H7 (cell line): ENCODE results near the gene BCL6B. TPM values are rescaled to one million over a fixed set of nuclear protein-coding genes. Genes with fewer than 3 reads are reported as not detected.
A peak's percentile ranks its signal among the peaks of the same experiment; 100 is the strongest.

Source experiments
- DNase-seq: peaks from one replicate; pipeline ENCODE4 v3.0.0; 2012
- H3K27me3 ChIP-seq: 2 replicates; pipeline ENCODE4 v1.6.0; 2011; ENCODE audit warnings: mild to moderate bottlenecking, low read length; ENCODE audit not compliant: control insufficient read depth, insufficient read depth
- H3K36me3 ChIP-seq: replicated peaks from 2 replicates; pipeline ENCODE4 v1.5.1; 2011; ENCODE audit warnings: low read length; ENCODE audit not compliant: control insufficient read depth, insufficient read depth
- H3K4me3 ChIP-seq: 2 replicates; pipeline ENCODE4 v1.5.1; 2011; ENCODE audit warnings: low read depth, mild to moderate bottlenecking, control low read depth, low read length, moderate library complexity; ENCODE audit not compliant: insufficient read depth
- total RNA-seq: library from RNA; depleted of rRNA; stranded (reverse); fragments of >200 nt; shearing (Covaris generic); gene quantifications from 2 replicates; pipeline ENCODE4 v1.2.3, GENCODE V29; 2014

Gene BCL6B
- total RNA-seq, 1 experiment from 2014 or later, result 4.9 TPM

GRCh38 chr17:7016886-7017826, 5.7 kb upstream of the BCL6B start:
- Histone ChIP-seq H3K27me3 (peaks cover 16% of the 10 kb centered on the region), H3K4me3 (no peak overlapping the region), H3K36me3 (peaks cover 3% of the 10 kb centered on the region)
- DNase-seq, result no peak

DNA sequence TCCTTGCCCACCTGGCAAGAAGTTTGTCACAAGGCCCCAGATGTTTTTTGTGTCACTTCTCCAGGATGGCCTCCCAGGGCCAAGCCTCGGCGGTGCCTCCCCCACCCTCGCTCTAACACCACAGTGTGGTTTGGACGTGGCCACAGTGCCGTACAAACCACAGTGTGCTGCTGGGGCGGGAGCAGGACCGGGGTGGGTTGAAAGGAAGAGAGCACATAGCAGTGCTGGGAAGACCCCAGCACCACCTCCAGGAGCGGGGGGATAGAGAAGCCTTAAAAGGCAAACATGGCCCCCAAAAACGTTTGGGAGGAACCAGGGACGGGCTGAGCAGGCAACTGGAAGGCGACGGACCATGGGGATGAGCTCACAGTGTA, 5.0 kb upstream of the BCL6B start:
- DNase-seq, result no peak
- Histone ChIP-seq H3K27me3 (peaks cover 22% of the 10 kb centered on the region), H3K36me3 (peaks cover 3% of the 10 kb centered on the region), H3K4me3 (no peak overlapping the region)

DNA sequence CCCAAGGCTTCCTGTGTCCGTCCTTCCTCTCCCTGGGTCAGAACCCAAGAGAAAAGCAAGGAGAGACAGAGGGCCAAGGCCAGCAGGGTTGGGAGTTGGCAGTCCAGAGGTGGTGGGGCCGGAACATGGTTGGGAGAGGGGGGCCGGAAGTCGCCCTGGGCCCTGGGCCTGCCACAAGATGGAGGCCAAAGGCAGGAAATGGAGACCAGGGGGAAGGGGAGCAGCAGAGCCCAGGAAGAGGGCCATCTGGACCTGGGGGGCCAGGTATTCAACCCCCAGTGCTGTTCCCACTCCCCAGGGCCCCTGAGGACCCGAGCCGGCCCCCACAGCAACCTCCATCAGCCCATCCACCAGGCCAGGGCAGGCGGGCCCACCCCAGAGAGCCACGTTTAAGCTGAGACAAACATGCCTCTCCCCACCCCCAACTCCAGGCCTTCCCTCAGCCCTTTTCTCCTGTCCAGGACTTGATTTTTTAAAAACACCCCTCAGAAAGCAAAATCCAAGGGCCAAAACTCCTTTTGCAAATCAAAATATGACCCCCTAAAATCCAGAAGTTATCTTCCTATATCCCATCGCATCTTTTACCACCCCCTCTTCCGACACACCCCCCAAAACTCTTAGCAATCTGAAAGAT, 4.4 kb upstream of the BCL6B start:
- Histone ChIP-seq H3K36me3 (peaks cover 3% of the 10 kb centered on the region), H3K27me3 (peaks cover 29% of the 10 kb centered on the region), H3K4me3 (no peak overlapping the region)
- DNase-seq, result no peak

DNA sequence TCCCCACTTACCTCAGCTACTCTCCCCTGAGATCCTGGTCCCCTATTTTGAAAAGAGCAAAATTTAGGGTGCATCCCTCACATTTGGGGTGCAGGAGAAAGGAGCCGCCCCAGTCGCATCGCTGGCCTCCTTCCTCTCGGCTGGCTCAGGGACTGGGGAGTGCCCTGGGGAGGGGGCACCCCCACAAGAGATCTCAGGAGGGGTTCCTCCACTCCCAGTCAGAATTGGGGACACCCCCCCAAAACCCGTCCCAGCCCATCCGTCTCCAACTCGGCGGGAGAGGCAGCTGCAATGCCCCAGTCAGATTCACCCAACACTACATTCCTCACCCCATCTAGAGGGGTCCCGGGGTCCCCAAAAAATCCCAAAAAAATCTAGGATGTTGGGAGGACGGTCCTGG, 3.5 kb upstream of the BCL6B start:
- peak; percentile 59 for DNase-seq
- no peak overlapping the region for H3K4me3 ChIP-seq
- H3K27me3 ChIP-seq, result peaks cover 30% of the 10 kb centered on the region
- H3K36me3 ChIP-seq, result peaks cover 3% of the 10 kb centered on the region

DNA sequence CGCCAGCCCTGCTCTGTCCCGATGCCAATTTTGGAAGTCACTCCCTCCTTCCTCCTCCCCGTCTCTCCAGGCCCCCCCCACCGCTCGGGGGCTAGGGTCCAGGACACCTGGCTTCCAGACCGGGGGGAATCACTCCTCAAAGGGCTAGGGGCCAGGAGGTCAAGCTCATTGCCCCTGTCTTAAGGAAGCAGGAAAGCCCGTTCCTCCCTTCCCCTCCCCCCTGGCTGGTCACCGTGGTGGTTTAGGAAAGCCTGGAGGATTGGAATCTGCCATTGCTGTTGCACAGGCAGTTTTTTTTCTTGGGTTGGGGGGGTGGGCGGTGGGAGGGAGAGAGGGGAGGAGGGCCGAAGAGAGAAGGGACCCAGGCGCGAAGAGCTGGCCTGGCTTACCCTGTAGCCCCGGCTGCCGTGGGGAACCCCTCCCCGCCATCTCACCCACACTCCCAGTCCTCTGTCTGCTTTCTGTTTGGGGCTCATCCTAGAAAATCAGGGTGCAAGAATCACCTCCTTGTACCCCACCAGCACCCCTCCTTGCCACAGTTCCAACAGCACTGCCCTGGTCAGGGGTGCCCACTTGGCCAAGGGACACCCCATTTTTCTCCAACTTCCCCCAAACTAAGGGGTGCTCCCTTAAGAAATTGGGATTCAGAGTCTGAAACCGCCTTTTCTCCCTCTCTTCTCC, 2.9 kb upstream of the BCL6B start:
- DNase-seq, result peak; percentile 89
- Histone ChIP-seq H3K36me3 (peaks cover 3% of the 10 kb centered on the region), H3K27me3 (peaks cover 30% of the 10 kb centered on the region), H3K4me3 (peak overlapping the region; percentile 28)

DNA sequence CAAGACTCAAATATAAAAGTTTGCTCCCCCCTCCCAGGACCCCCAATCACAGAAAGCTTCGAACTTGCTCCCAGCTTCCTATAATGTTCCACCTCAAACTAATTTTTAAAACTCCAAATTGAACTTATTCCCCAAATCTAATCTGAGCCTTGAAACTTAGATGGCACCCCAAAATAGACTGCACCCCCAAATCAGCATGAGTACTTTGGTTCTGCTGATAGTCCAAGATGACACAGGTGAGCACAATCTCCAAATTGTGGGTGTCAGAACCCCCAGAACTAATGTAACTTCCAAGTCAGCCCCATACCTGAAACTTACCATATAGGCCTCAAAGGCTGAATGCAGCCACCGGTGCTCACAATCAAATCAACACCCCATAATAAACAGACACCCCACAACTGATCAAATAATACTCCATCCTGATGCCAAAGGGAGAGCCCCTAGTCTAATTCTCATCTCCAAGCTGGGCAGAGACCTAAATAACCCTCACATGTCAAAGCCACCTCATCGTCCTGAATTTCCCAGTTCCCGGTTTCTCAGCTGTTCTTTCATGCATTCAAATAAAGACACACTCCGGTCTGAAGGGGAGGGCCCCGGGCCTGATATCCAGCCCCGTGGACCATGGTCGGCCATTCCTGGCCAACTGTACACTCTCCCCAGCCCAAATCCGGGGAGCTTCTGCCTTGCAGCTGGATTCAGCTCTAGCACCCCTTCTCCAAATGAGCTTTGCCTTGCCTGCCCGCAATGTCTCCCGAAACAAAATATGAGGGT, 1.8 kb upstream of the BCL6B start:
- Histone ChIP-seq H3K36me3 (peaks cover 3% of the 10 kb centered on the region), H3K4me3 (no peak overlapping the region), H3K27me3 (peaks cover 30% of the 10 kb centered on the region)
- DNase-seq, result peak; percentile 37

DNA sequence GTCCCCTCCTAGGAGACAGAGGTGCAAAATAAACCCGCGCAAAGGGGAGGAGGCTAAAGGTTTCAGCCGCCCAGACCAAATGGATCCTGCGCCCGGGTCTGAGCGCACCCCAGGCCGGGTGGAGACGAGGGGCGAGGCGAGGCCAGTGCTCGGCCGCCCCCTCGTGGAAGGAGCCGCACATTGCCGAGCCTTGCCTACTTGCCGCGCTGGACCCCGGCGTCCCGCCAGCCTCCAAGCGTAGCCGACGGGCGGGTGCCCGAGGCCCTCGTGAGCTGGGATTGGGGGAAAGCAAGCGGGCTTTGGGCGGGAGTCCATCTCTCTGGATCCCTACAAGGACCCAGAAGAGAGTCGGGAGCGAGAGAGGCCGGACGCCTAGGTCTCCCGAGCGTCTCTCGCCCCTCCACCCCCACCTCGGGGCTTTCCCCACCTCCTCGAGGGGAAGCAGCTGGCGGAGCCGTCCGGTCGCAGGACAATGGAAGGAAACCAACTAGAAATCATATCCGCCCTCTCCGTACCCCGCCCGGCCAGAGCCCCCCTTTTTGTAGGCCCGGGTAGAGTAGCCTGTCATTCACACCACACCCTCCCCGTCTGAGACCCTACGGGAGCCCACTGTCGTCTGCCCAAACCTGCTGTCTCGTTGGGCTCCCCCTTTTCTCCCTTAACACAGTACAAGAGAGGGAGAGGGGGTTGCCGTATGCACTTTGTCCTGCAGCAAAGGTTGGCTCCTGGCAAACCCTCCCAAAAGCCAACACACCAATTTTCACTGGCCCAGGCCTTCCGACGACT, 664 bp upstream of the BCL6B start:
- DNase-seq, result peak; percentile 97
- Histone ChIP-seq H3K4me3 (peak overlapping the region; percentile 74), H3K27me3 (peaks cover 30% of the 10 kb centered on the region), H3K36me3 (no peaks in the 10 kb centered on the region; the same call in none of the 2 replicates)

- no peaks in the 10 kb centered on the region; the same call in 1 of the 2 replicates for H3K36me3 ChIP-seq
- peaks cover 30% of the 10 kb centered on the region for H3K27me3 ChIP-seq
- peak overlapping the region; percentile 74 for H3K4me3 ChIP-seq
- DNase-seq, result peak; percentile 99
Measured at GRCh38 chr17:7023576-7024401, 939 bp downstream of the BCL6B start.

DNA sequence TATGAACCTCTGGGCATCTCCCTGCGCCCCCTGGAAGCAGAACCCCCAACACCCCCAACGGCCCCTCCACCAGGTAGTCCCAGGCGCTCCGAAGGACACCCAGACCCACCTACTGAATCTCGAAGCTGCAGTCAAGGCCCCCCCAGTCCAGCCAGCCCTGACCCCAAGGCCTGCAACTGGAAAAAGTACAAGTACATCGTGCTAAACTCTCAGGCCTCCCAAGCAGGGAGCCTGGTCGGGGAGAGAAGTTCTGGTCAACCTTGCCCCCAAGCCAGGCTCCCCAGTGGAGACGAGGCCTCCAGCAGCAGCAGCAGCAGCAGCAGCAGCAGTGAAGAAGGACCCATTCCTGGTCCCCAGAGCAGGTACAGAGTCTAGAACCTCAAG, 1.5 kb downstream of the BCL6B start:
- no peak overlapping the region for H3K4me3 ChIP-seq
- no peak for DNase-seq

DNA sequence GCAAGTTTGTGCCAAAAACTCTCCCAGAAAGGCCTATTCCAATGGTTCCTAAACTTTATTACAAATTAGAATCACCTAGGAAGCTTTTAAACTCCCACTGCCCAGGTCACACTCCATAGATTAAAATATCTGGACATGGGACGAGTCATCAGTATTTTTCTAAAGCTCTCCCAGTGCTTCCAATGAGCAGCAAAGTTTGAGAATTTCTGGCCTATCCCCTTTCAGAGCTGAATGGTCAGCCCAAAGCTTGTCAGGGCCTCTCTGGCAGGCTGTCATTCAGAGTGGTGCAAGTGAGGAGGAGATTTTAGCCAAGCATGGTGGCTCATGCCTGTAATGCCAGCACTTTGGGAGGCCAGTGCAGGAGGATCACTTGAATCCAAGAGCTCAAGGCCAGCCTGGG, 2.4 kb downstream of the BCL6B start:
- DNase-seq, result no peak
- H3K36me3 ChIP-seq, result no peaks in the 10 kb centered on the region; the same call in 1 of the 2 replicates
- H3K4me3 ChIP-seq, result no peak overlapping the region

More for the DNA sequence above, 1.5 kb downstream of the BCL6B start:
- Histone ChIP-seq H3K27me3 (peaks cover 30% of the 10 kb centered on the region), H3K36me3 (no peaks in the 10 kb centered on the region; the same call in 1 of the 2 replicates)

GRCh38 chr17:7026471-7027115, 3.7 kb downstream of the BCL6B start:
- H3K36me3 ChIP-seq, result no peaks in the 10 kb centered on the region; the same call in 1 of the 2 replicates
- DNase-seq, result no peak
- H3K4me3 ChIP-seq, result no peak overlapping the region
- H3K27me3 ChIP-seq, result peaks cover 18% of the 10 kb centered on the region

More for the DNA sequence above, 2.4 kb downstream of the BCL6B start:
- peaks cover 30% of the 10 kb centered on the region for H3K27me3 ChIP-seq

GRCh38 chr17:7027335-7027734, 4.5 kb downstream of the BCL6B start:
- Histone ChIP-seq H3K4me3 (no peak overlapping the region), H3K36me3 (no peaks in the 10 kb centered on the region; the same call in 1 of the 2 replicates), H3K27me3 (peaks cover 12% of the 10 kb centered on the region)
- DNase-seq, result no peak
